Lower leg skin (tissue), 4 donors: ENCODE measurements around the gene STX8. TPM values are rescaled to one million over a fixed set of nuclear protein-coding genes. Genes with fewer than 3 reads are reported as not detected.

Experiments
- DNase-seq, 2 donors: peaks; one replicate each; pipeline ENCODE4 v3.0.0-alpha.2; 2019; ENCODE audit warnings: low spot score in 2 of 2
- H3K4me3 ChIP-seq: fragments of 200-600 bp; sonication (generic); 2 replicates; pipeline ENCODE4 v1.5.1; 2017; ENCODE audit warnings: mild to moderate bottlenecking, low read depth; ENCODE audit not compliant: poor library complexity, severe bottlenecking
- CTCF ChIP-seq, 3 donors: fragments of 450-650 bp; IDR thresholded peaks; one replicate each; pipeline ENCODE4 v1.5.1; 2016; ENCODE audit warnings: antibody characterized with exemption in 3 of 3, mild to moderate bottlenecking in 3 of 3, moderate library complexity in 2 of 3
- POLR2A ChIP-seq, 2 donors: fragments of 450-650 bp; IDR thresholded peaks; one replicate each; pipeline ENCODE4 v1.6.1; 2016 to 2017; ENCODE audit warnings: antibody characterized with exemption in 2 of 2, mild to moderate bottlenecking in 1 of 2, moderate library complexity in 1 of 2
- WGBS, 2 donors: methylation state at CpG; one replicate each; pipeline ENCODE4 v1.1.5; 2018; 5-methylcytosine and 5-hydroxymethylcytosine counted together
- intact Hi-C: fragments of 100-400 bp; cut with DNase I; formaldehyde crosslinking; loops from one replicate; pipeline ENCODE4 v1.15.0; 2023; ENCODE audit warnings: low total_unique reads
- total RNA-seq, 4 donors: library from RNA; depleted of rRNA; stranded (reverse); fragments of >200 nt; gene quantifications; one replicate each; pipeline ENCODE4 v1.1.0, GENCODE V29; 2016

Gene STX8
- total RNA-seq, 4 donors from 2014 or later, result 32.1 to 56.4 (median 45.1) TPM

GRCh38 chr17:9307313-9307998, 268.2 kb downstream of the STX8 start:
- WGBS, 2 donors, result 87 to 93% methylated on average over 7 of the region's 7 CpGs
- H3K4me3 ChIP-seq, result no peak overlapping the region
- no peak for TF ChIP-seq CTCF (IDR thresholded peaks at IDR 0.05)
- TF ChIP-seq POLR2A (IDR thresholded peaks at IDR 0.05), result no peak
- intact Hi-C loops, result loop anchor here (10.0 kb wide), 1 partner anchor 1067 kb away; the partner anchor contains the start of gene MYH13
- DNase-seq, result no peak

GRCh38 chr17:9306086-9306485, 269.5 kb downstream of the STX8 start:
- intact Hi-C loops, result loop anchor here (10.0 kb wide), 1 partner anchor 1069 kb away; the partner anchor contains the start of gene MYH13
- DNase-seq, result no peak
- no peak overlapping the region for H3K4me3 ChIP-seq
- TF ChIP-seq POLR2A (IDR thresholded peaks at IDR 0.05) (no peak), CTCF (IDR thresholded peaks at IDR 0.05) (no peak)
- WGBS, 2 donors, result 91 to 93% methylated on average over 6 of the region's 6 CpGs

- WGBS, 2 donors, result 72 to 88% methylated on average over 7 of the region's 7 CpGs
- no peak for TF ChIP-seq CTCF (IDR thresholded peaks at IDR 0.05)
- no peak for TF ChIP-seq POLR2A (IDR thresholded peaks at IDR 0.05)
- intact Hi-C loops, result loop anchor here (10.0 kb wide), 2 partner anchors 305 to 1075 kb away; partner anchors contain the start of gene MYH13
- DNase-seq, result peak in 1 of 2 donors; percentile 46
- H3K4me3 ChIP-seq, result no peak overlapping the region
Observed at GRCh38 chr17:9299695-9300094, 275.9 kb downstream of the STX8 start.

- peak in 1 of 2 donors; percentile 29 for DNase-seq
- no peak overlapping the region for H3K4me3 ChIP-seq
- TF ChIP-seq POLR2A (IDR thresholded peaks at IDR 0.05) (no peak), CTCF (IDR thresholded peaks at IDR 0.05) (no peak)
- intact Hi-C loops, result loop anchor here (10.0 kb wide), 1 partner anchor 304 kb away; no protein-coding TSS in a partner anchor
- WGBS, 2 donors, result 65 to 78% methylated on average over 5 of the region's 5 CpGs
Observed at GRCh38 chr17:9298776-9299295, 276.8 kb downstream of the STX8 start.

GRCh38 chr17:9298135-9298534, 277.5 kb downstream of the STX8 start:
- no peak for TF ChIP-seq POLR2A (IDR thresholded peaks at IDR 0.05)
- no peak for TF ChIP-seq CTCF (IDR thresholded peaks at IDR 0.05)
- WGBS, 2 donors, result 86 to 87% methylated on average over 5 of the region's 5 CpGs
- intact Hi-C loops, result loop anchor here (10.0 kb wide), 1 partner anchor 303 kb away; no protein-coding TSS in a partner anchor
- no peak overlapping the region for H3K4me3 ChIP-seq
- DNase-seq, result peak in 1 of 2 donors; percentile 31
